GM12878 (cell line): ENCODE measurements around the gene NRG3. TPM values are rescaled to one million over a fixed set of nuclear protein-coding genes. Genes with fewer than 3 reads are reported as not detected.

Experiments used
- ATAC-seq: fragments of 200-7000 bp; cut with Tn5 transposase; 3 replicates; pipeline ENCODE4 v1.9.1; 2020; ENCODE audit warnings: mild to moderate bottlenecking, moderate library complexity
- BruUV-seq: library from RNA; stranded (reverse); fragments of 400-500 nt; replicated peaks from 2 replicates; lab custom pipeline; 2021; lab: Mats Ljungman, UMichigan
- CTCF ChIA-PET: fragments of 300-600 bp; sonication (Branson Sonifier 250); formaldehyde crosslinking; extraction: SDS; loops from one replicate; lab custom pipeline; 2021; ENCODE audit warnings: inconsistent platforms; lab: Yijun Ruan, JAX
- POLR2A ChIA-PET: fragments of 350-600 bp; formaldehyde crosslinking; extraction: SDS; loops from one replicate; lab custom pipeline; 2021; ENCODE audit warnings: inconsistent platforms; lab: Charles Lee
- RAD21 ChIA-PET: fragments of 300-600 bp; sonication (Branson Sonifier 250); formaldehyde crosslinking; loops from one replicate; lab custom pipeline; 2023; ENCODE audit warnings: antibody characterized with exemption; ENCODE audit not compliant: unreplicated experiment; lab: Charles Lee
- SMC1A ChIA-PET: fragments of 300-600 bp; sonication (Branson Sonifier 250); formaldehyde crosslinking; loops from one replicate; lab custom pipeline; 2023; ENCODE audit not compliant: unreplicated experiment, uncharacterized antibody; lab: Charles Lee
- DNase-seq: peaks from one replicate; pipeline ENCODE4 v3.0.0-alpha.2; 2011; ENCODE audit warnings: low read depth, low spot score
- FAIRE-seq: peaks from 3 replicates; lab custom pipeline; 2011; peaks lifted over from hg19 to GRCh38; lab: Jason Lieb, UNC
- H2AFZ ChIP-seq: 2 replicates; pipeline ENCODE4 v1.6.0; 2011; ENCODE audit warnings: low read depth, low read length, control low read depth; ENCODE audit not compliant: control insufficient read depth
- H3K27ac ChIP-seq: 2 replicates; pipeline ENCODE4 v1.5.1; 2011; ENCODE audit warnings: control low read depth; ENCODE audit not compliant: control insufficient read depth, insufficient read depth
- H3K27me3 ChIP-seq, 2 experiments: replicated peaks in 1 of 2; 2 replicates each; pipeline versions ENCODE4 v1.6.0 to v1.6.1; 2011; ENCODE audit warnings: low read length in 1 of 2; ENCODE audit not compliant: control insufficient read depth in 2 of 2, insufficient read depth in 2 of 2
- H3K36me3 ChIP-seq, 2 experiments: 2 replicates each; pipeline ENCODE4 v1.5.1; 2011; ENCODE audit warnings: low read length in 1 of 2; ENCODE audit not compliant: control insufficient read depth in 2 of 2, insufficient read depth in 2 of 2
- H3K4me1 ChIP-seq: 2 replicates; pipeline ENCODE4 v1.6.1; 2011; ENCODE audit warnings: mild to moderate bottlenecking, low read length, moderate library complexity, mixed read lengths; ENCODE audit not compliant: control insufficient read depth, insufficient read depth
- H3K4me2 ChIP-seq: 2 replicates; pipeline ENCODE4 v1.6.0; 2011; ENCODE audit warnings: control low read depth; ENCODE audit not compliant: control insufficient read depth, insufficient read depth
- H3K4me3 ChIP-seq: fragments of 200-600 bp; sonication (generic); 2 replicates; pipeline ENCODE4 v1.5.1; 2016
- H3K79me2 ChIP-seq: 2 replicates; pipeline ENCODE4 v1.6.0; 2011; ENCODE audit warnings: low read length; ENCODE audit not compliant: control insufficient read depth, insufficient read depth
- H3K9ac ChIP-seq: 2 replicates; pipeline ENCODE4 v1.8.0; 2011; ENCODE audit warnings: low read length, control low read depth, mixed read lengths; ENCODE audit not compliant: control insufficient read depth, insufficient read depth
- H3K9me3 ChIP-seq: replicated peaks from 3 replicates; pipeline ENCODE4 v1.5.1; 2011; ENCODE audit warnings: mild to moderate bottlenecking, low read length; ENCODE audit not compliant: control insufficient read depth, insufficient read depth
- H4K20me1 ChIP-seq: 2 replicates; pipeline ENCODE4 v1.6.0; 2011; ENCODE audit not compliant: control insufficient read depth, insufficient read depth
- ATF7 ChIP-seq: fragments of 450-650 bp; IDR thresholded peaks from 2 replicates; pipeline ENCODE4 v1.6.1; 2016; ENCODE audit warnings: low read depth, mild to moderate bottlenecking
- BACH1 ChIP-seq: fragments of 450-650 bp; IDR thresholded peaks from 2 replicates; pipeline ENCODE4 v1.6.1; 2017; ENCODE audit warnings: mild to moderate bottlenecking, borderline replicate concordance
- BMI1 ChIP-seq: fragments of 450-650 bp; IDR thresholded peaks from 2 replicates; pipeline ENCODE4 v1.6.1; 2016; ENCODE audit warnings: mild to moderate bottlenecking, moderate library complexity, borderline replicate concordance
- EED ChIP-seq: sonication (generic); IDR thresholded peaks from 2 replicates; pipeline ENCODE4 v1.6.1; 2016; ENCODE audit warnings: antibody characterized with exemption, low read depth
- ESRRA ChIP-seq: IDR thresholded peaks from 2 replicates; pipeline ENCODE4 v1.6.1; 2012; ENCODE audit warnings: mild to moderate bottlenecking, low read length, improper control_type of control experiment
- ETV6 ChIP-seq, 2 experiments: fragments of 450-650 bp in 1 of 2; IDR thresholded peaks in 1 of 2; conservative IDR thresholded peaks in 1 of 2; 2 replicates each; pipeline ENCODE4 v1.6.1; 2014; ENCODE audit warnings: antibody characterized with exemption in 1 of 2, borderline replicate concordance in 1 of 2, low read depth in 1 of 2, mild to moderate bottlenecking in 1 of 2, moderate library complexity in 1 of 2
- FOXM1 ChIP-seq: IDR thresholded peaks from 2 replicates; pipeline ENCODE4 v1.6.1; 2012; ENCODE audit warnings: low read depth, mild to moderate bottlenecking, inconsistent platforms, low read length, moderate library complexity
- KLF5 ChIP-seq: fragments of 450-650 bp; IDR thresholded peaks from 2 replicates; pipeline ENCODE4 v1.6.1; 2014; ENCODE audit warnings: mild to moderate bottlenecking; ENCODE audit not compliant: partially characterized antibody
- NKRF ChIP-seq: fragments of 450-650 bp; conservative IDR thresholded peaks from 2 replicates; pipeline ENCODE4 v1.6.1; 2017; ENCODE audit warnings: mild to moderate bottlenecking, moderate library complexity
- RAD51 ChIP-seq: fragments of 450-650 bp; IDR thresholded peaks from 2 replicates; pipeline ENCODE4 v1.6.1; 2016; ENCODE audit warnings: moderate library complexity, mild to moderate bottlenecking, inconsistent platforms
- SMC3 ChIP-seq: IDR thresholded peaks from 2 replicates; pipeline ENCODE4 v1.6.1; 2011; ENCODE audit warnings: low read length, improper control_type of control experiment, borderline replicate concordance
- SP1 ChIP-seq: IDR thresholded peaks from one replicate; pipeline ENCODE4 v1.6.1; 2011; ENCODE audit warnings: low read depth, low read length
- STAT1 ChIP-seq: fragments of 450-650 bp; conservative IDR thresholded peaks from 2 replicates; pipeline ENCODE4 v1.6.1; 2014; ENCODE audit warnings: antibody characterized with exemption, mild to moderate bottlenecking
- USF2 ChIP-seq: IDR thresholded peaks from 2 replicates; pipeline ENCODE4 v1.6.1; 2011; ENCODE audit warnings: low read depth, low read length, improper control_type of control experiment, borderline replicate concordance
- ZBTB40 ChIP-seq: fragments of 450-650 bp; IDR thresholded peaks from 2 replicates; pipeline ENCODE4 v1.6.1; 2016; ENCODE audit warnings: mild to moderate bottlenecking, moderate library complexity, borderline replicate concordance
- ZNF274 ChIP-seq: IDR thresholded peaks from one replicate; pipeline ENCODE4 v1.8.0; 2011; ENCODE audit not compliant: insufficient read length, insufficient read depth
- WGBS: methylation state at CpG from one replicate; pipeline ENCODE4 v1.1.6; 2016; ENCODE audit warnings: low lambda C conversion rate; ENCODE audit not compliant: insufficient replicate concordance, insufficient coverage; ENCODE audit errors: missing lambda C conversion rate; 5-methylcytosine and 5-hydroxymethylcytosine counted together
- in situ Hi-C: fragments of 300-500 bp; cut with MboI; formaldehyde crosslinking; loops from 9 replicates; pipeline ENCODE4 v1.14.3; 2018; ENCODE audit warnings: mixed read lengths
- intact Hi-C: fragments of 100-400 bp; cut with micrococcal nuclease; formaldehyde crosslinking; loops from one replicate; pipeline ENCODE4 v1.14.2; 2022; ENCODE audit not compliant: unreplicated experiment
- polyA plus RNA-seq, 11 experiments: library from polyadenylated mRNA; depleted of rRNA in 4 of 11; unstranded in 6 of 11; stranded (reverse) in 5 of 11; fragments of >200 nt; fragmentation: Nextera tagmentation in 4 of 11; fragmentation: Illumina TruSeq in 1 of 11; extraction: Ambion mirVana in 4 of 11; extraction: Trizol in 1 of 11; gene quantifications; 1 replicate in 1 of 11; 2 replicates in 10 of 11; pipeline versions ENCODE4 v1.2.1 to v1.2.3, GENCODE V29; 2011 to 2016; ENCODE audit warnings: inconsistent platforms in 2 of 11, missing spikeins in 2 of 11, low read depth in 1 of 11
- total RNA-seq, 4 experiments: library from RNA; depleted of rRNA in 3 of 4; stranded (reverse); fragments of >200 nt in 3 of 4; fragmentation: Illumina TruSeq in 1 of 4; extraction: Trizol in 1 of 4; gene quantifications; 2 replicates each; pipeline versions ENCODE4 v1.2.1 to v1.2.3, GENCODE V29; 2013 to 2021

Gene NRG3
- total and polyA plus RNA-seq, 10 of the 15 experiments (the other 5 are each of a cell fraction or from before 2014, with no cell fraction given) = 0.03 to 0.41 (median 0.17) TPM; not detected in 3

GRCh38 chr10:81898518-81898917, 23.5 kb downstream of the NRG3 start (continued):
- no peak for TF ChIP-seq ZBTB40
- TF ChIP-seq SP1 = no peak

- WGBS = 42% methylated on average over 2 of the region's 2 CpGs
- ChIA-PET RAD21 (no interaction called here), POLR2A (no interaction called here), SMC1A (no interaction called here), CTCF (no interaction called here)
- intact Hi-C loops = no loop called here
- Histone ChIP-seq H3K27me3 (no peaks in the 10 kb centered on the region; a peak in 1 of 4 replicates), H3K79me2 (no peaks in the 10 kb centered on the region), H3K27ac (no peak overlapping the region), H3K9ac (no peak overlapping the region), H3K4me1 (no peaks in the 10 kb centered on the region), H4K20me1 (no peaks in the 10 kb centered on the region), H3K36me3 (no peaks in the 10 kb centered on the region), H3K4me2 (no peak overlapping the region), H3K9me3 (no peaks in the 10 kb centered on the region), H2AFZ (no peak overlapping the region), H3K4me3 (no peak overlapping the region)
- no peak for FAIRE-seq
- no TSS peak for BruUV-seq
- no peak for DNase-seq
- in situ Hi-C loops = no loop called here
- no peak for ATAC-seq
- no peak for TF ChIP-seq ZNF274
- no peak for TF ChIP-seq EED
- no peak for TF ChIP-seq ATF7
- TF ChIP-seq ETV6 (conservative IDR thresholded peaks at IDR 0.05 in 1 of 2, IDR thresholded peaks at IDR 0.05 in 1 of 2; ENCODE audit: borderline replicate concordance in 1 of 2, low read depth in 1 of 2) = no peak
- TF ChIP-seq USF2 = no peak
- no peak for TF ChIP-seq BMI1
- no peak for TF ChIP-seq RAD51
- TF ChIP-seq SMC3 = no peak
- TF ChIP-seq BACH1 = no peak
- TF ChIP-seq KLF5 = no peak
- TF ChIP-seq FOXM1 = no peak
- TF ChIP-seq NKRF = no peak
- TF ChIP-seq ESRRA = no peak
- no peak for TF ChIP-seq STAT1
Measured at GRCh38 chr10:81900989-81901388, 26.0 kb downstream of the NRG3 start.
